GM21825 (cell line): ENCODE data around the gene NCOA7.
"Not testable (repeated sequence)": the region's sequence is repeated elsewhere in the genome, so short reads cannot be mapped to it uniquely, and the experiment has no call there.

ENCODE experiments used
- ATAC-seq: cut with Tn5 transposase; IDR thresholded peaks from one replicate; pipeline ENCODE4 v1.9.1; 2021; ENCODE audit warnings: mild to moderate bottlenecking, moderate library complexity; ENCODE audit not compliant: unreplicated experiment

NCOA7 gene

DNA sequence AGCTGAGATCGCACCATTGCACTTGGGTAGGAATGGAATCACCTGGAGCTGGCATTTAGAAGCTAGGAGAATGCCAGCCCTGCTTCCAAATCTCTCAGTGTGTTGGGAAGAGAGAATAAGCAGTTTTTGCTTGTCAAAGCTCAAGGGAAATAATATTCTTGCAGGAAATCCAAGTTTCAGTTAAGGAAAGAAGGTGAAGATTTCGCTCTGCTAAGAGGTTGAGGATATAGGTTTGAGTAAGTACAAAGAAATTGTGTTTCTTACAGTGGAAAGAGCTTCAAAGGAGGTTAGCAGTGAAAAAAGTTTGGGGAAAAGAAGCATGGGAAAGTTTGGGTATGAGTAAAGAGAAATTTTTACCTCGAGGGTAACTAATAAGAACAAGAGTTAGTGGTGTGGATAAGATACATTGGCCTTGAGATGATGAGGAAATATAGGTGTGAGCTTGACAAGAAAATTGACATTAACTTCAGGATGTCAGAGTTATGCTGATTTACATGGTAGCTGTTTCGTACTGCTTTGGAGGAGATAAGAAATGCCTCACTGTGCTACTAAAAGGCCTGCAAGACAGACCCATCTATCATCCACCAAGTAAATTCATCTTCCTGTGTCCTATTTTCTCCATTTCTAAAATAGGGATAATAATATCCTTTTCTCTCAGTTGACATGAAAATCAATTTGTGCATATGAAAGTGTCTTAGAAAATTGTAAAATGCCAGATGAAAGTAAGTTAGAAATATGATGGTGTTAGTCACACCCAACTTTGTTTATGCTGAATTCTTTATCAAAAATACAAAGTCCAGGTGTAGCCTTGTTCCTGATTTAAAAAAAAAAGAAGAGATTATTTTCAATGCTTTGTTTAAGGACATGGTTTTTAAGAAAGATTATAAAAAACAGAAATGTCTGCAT is 153.0 kb downstream of the NCOA7 start:
- no peak for ATAC-seq

DNA sequence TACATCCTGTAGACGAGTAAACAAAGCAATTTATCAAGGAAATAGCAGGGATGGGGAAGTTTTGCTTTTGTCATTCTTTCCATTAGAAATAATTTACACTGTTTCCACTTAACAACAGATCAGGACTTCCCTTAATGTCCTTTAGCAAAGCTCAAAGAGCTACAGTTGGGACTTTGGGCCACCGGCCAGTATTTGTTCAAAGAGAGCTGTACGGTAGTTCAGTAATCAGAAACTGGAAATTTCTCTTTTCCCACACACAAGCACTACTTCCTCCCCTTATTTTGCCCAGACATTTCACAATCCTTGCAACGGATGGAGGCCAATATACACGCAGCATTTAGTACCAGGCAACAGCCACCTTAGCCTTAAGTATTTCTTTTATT is 153.7 kb downstream of the NCOA7 start:
- ATAC-seq = no peak

DNA sequence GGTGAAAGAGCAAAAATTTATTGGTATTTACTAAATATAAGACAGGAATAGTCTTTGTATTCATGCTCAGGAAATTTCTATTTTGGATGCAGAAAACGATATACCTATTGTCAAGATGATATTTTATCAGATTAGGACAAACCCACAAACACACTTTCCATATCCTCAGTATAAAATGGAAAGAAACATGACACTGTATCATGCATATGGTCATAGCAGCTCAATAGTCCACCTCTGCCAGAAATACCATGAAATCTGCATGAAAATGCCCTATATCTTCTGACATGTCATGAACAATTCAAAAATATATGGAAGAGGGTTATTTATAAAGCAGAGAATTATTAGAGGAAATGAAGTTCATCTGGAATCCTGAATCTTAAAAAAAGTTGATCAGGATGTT is 154.1 kb downstream of the NCOA7 start:
- no peak for ATAC-seq

DNA sequence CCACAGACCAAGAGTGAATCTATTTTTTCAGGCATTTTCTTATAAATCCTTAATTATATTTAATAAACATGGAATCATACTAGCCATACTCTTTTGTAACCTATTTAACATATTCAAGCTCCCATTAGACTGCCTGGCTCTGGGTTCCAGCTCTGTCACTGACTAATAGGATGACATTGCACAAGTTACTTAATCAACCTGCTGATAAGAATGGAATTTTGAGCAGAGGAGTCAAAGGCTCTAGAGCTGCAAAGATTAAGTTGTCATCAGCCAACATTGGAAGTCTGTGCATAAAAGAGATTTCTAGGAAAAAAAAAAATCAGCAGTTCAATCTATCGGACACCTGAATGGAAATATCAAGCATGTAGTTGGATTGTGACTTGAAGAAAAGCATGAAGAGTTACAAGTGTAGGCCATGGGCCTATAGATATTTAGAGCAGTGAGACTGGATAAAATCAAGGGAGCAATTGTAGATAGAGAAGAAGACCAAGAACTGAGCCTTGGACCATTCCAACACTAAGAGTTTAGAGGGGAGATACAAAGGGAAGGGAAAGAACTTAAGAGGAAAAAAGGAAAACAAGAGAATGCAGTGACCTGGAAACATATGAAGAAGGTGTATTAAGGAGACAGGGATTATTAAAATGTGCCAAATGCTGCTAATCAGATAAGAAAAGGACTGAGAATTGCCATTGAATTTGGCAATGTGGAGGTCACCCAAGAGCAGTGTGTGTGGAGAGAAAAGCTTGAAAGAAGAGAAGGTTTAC is 154.8 kb downstream of the NCOA7 start:
- ATAC-seq = no peak

DNA sequence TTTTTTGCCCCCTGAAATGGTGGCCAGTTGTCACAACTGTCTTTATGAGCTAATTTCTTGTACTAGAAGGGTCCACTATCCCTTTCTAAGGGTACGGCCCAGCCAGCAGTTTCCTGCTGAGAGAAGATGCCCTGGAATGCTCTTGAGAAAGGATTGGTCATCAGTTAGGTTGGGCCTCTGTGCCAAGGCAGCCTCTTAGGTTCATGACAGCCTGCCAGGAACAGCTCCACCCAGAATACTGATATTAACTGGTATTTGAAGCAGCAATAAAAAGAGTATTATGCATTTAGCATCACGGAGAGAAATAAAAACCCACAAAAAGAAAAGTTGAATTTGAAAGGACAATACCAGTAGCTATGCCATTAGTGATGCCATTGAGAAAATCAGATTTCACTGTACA is 156.9 kb downstream of the NCOA7 start:
- no peak for ATAC-seq

DNA sequence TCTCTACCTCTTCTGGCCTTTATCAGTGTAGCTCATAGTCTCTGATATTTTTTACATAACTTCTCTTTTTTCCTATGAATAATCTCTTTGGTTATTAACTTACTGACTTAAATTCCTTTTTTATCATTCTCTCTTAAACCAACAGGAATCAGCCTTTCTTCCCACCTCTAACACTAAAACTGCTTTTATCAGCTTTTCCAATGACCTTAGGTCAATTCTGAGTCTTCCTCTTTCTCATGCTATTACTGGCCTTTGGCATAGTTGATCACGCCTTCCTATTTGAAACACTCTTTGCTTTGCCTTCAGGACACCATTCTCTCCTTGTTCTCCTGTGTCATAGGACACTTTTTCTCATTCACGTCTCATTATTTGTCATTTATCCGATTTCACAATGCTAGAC is 157.7 kb downstream of the NCOA7 start:
- no peak for ATAC-seq

DNA sequence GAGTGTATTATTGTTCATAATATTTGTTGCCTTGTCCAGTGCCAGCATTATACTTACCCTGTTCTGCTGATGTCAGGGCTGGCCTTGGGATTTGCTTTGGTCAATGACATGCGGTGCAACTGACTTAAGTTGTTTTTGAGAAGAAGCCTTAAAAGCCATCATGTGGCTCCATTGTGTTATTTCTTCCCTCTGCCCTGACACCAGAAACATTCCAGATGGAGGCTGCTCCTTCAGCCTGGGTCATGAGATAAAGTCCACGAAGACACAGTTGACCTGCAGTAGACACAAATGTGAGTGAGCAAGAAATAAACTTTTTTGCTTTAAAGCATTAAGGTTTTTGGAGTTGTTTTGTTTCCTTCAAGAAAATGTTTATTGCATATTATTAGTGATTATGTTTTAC is 158.3 kb downstream of the NCOA7 start:
- no peak for ATAC-seq

DNA sequence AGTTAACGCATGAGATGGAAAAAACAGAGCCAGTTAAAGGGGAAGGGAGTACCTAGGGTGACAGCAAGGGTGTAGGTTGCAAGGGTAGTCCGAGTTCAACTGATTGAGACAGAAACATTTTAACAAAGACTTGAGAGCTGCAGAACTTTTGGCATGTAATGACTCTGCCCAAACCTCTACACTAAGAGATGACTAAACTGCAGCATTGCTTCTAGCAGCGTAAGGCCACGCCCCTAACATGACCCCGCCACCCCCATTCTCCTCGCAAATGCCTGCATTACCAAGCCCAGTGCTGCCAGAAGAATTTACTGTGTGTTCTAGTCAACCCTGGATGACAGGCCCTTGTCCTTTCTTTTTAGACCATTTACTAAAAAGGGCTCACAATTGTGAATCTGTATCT is 159.5 kb downstream of the NCOA7 start:
- no peak for ATAC-seq

DNA sequence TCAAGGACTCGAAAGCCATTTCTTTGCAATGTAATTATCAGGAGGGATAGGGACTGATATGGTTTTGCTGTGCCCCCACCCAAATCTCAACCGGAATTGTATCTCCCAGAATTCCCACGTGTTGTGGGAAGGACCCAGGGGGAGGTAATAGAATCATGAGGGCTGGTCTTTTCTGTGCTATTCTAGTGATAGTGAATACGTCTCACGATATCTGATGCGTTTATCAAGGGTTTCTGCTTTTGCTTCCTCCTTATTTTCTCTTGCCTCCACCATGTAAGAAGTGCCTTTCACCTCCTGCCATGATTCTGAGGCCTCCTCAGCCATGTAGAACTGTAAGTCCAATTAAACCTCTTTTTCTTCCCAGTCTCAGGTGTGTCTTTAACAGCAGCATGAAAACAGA is 160.0 kb downstream of the NCOA7 start:
- ATAC-seq = not testable (repeated sequence)

DNA sequence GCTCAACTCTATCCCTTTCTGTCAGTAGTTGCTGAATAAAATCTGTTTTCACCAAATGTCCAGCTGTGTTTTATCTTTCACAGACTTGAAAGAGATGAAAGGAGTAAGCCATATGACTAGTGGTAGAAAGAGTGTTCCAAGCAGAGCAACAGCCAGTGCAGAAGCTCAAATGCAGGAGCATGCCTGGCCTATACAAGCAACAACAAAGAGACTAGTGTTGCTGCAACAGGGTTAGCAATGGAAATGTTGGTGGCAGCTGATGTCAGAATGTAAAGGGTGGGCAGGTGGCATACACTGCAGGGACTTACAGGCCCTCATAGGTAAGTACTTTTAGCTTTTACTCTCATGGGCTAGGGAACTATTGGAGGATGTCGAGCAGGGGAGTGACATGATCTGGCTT is 160.6 kb downstream of the NCOA7 start:
- no peak for ATAC-seq

DNA sequence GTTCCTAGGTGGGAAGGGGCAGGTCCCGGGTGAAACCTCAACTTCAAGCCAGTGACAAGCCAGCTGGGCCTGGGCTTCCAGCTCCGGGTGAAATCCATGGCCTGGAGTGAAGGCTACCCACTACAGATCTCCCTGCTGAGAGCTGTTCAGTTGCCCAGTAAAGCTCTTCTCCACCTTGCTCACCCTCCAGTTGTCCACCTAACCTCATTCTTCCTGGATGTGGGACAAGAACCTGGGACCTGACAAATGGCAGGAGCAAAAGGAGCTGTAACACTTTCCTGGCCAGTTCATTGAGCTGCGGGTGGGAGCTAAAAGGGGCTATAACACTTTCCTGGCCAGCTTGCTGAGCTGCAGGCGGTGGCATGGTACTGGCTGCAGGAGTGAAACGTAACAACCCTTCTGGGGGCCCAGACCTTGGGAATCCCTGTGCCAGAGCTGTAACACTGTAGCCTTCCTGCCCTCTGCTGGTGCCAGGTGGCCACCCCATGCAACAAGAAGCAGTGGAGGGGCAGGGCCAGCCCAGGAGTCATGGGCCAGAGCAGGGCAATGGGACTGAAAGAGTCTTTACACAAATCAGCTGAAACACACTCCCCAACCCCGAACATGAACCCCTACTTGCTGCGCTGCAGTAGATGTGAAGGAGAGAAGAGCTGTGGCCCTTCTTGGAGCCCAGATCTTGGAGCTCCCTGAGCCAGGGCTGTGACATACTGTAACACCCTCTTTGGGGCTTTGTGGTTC is 162.2 kb downstream of the NCOA7 start:
- no peak for ATAC-seq

DNA sequence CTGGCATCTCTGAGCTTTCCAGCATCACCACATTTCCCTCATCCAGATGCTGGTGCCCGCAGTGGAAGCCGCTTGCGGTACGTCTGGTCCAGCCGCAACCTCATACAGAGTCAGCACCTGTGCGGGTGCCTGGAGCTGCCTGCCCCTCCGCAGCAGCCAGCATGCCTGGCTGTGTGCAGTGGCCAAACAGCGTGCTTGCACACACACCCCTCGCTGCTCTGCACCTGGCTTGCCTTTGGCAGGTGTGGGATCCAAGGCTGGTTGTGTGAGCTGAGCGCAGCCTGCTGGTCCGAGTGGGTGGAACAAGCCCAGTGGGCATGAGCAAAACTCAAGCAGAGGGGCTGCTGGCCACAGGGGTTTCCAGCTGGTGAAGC is 162.7 kb downstream of the NCOA7 start:
- no peak for ATAC-seq

DNA sequence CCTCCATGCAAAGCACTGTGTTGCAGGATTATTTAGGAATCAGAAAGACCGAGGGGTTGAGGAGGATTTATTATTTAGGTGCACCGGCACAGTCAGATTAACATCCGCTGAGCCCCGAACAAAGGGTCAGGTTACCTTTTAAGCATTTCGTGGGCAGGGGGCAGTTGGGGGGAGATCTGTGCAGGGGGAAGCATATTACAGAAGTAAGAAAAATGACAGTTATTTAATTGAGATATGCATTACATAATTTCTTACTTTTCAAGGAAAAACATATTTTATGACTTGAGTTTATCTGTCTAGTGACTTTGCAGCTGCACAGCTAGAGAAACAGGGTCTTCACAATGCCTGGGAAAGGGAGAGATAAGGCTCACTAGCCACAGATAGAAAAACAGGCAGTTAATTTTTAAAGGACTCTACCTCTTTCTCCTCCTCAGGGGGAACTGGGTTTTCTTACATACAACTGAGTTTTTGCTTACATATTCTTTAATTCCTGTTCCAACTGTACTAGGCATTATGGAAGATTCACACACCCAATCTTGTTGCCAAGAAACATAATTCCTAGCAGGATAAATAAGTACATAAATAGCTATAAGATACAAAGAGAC is 164.1 kb downstream of the NCOA7 start:
- no peak for ATAC-seq

DNA sequence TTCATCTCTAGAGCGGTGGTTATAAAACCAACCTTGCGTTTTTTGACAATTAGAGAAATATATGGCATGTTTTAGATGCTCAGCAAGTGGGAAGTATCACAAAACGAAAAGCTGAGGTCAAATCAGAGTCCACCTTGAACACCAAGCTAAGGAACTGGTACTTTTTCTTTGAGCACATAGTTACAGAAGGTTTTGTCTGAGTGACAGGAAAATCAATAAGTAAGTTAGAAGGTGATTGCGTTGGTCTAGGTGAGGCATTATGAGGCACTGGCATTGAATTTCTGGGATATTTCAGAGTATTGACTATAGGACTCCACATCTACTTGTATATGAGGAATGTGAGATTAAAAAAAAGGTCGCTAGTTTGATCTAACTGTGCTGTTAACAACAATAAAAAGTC is 165.2 kb downstream of the NCOA7 start:
- no peak for ATAC-seq

DNA sequence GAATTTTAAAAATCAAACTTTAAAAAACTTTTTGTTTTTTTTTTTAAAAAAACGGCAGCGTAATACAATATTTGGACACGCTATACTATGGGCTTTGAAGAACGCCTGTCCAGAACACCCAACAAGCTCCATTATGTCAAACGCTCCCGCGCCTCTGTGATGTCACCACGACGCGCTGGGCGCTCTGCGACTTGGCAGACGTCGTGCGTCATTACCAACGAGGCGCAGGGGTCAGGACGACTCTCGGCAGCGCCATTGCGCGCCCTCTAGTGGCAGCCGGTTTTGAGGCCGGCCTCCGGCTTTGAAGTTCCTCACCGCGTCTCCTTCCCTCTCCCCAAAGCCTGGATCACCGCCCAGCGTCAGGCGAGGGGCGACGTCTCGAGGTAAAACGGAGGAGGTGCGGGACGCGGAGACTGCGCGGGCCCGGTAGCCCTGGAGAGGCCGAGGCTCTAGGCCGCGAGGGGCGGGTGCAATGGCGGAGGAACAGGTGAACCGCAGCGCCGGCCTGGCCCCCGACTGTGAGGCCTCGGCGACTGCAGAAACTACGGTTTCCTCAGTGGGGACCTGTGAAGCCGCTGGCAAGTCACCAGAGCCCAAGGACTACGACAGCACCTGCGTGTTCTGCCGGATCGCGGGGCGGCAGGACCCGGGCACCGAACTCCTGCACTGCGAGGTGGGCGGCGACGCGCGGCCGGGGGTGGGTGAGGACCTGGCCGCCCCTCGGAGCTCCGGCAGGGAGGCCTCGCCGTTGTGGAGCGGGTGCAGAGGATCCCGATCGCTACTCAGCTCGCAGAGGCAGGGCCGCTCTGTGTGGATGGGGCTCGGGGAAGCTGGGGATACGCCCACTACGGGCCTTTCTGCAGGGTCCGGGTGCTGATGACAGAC is 166.0 kb downstream of the NCOA7 start, which contains the start of gene HINT3:
HINT3 (plus strand) TSS at position 265 of the 885 bp plus-strand sequence; CDS start at position 473, 208 bp downstream.
- peak; percentile 91 for ATAC-seq

DNA sequence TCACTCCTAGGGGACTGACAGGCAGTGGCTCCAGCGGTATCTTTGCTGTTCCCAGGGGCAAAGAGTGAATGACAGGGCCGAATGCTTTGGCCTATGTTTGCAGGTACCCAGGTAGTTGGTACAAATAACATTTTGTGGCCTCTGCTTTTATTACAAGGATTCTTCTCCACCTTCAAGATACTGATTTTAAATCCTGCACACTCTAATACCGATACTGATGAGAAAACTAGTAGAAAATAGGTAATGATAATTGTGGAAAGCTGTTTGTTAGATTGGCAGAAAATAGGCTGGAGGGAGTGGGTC is 166.6 kb downstream of the NCOA7 start:
- ATAC-seq = no peak

DNA sequence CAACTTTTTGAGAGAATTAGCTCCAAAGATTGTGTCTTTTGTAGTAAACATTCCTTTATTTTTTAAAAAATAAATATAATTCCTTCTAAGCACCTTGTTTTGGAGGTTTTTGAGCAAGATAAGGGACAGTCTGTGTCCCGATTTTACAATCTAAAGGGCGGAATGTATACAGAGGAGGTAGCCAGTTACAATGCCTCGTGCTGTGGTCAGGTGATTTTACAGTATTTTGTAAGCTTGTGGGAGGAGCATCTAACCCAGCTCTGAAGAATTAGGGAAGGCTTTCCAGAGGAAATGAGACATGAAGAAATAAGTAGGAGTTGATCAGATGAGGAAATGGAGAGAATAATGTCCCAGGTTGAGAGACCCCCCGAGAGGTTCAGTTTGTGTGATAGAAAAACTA is 167.1 kb downstream of the NCOA7 start:
- ATAC-seq = no peak

DNA sequence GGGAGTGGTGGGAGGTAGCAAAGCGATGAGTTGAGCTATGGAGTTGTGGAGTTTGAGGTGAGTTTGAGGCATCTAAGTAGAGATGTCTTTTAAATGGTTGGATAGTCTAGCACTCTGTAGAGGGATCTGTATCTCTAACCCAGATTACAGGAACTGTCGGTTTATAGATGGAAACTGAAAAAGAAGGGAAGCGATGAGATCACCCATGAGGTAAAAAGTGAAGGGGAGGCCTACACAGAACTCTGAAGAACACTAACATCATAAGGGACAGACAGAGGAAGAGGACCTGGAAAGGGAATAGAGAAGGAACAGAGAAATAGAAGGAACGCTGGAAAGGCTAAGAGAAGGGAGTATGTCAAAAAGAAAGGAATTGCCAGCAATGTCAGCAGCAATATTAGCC is 168.3 kb downstream of the NCOA7 start:
- no peak for ATAC-seq

DNA sequence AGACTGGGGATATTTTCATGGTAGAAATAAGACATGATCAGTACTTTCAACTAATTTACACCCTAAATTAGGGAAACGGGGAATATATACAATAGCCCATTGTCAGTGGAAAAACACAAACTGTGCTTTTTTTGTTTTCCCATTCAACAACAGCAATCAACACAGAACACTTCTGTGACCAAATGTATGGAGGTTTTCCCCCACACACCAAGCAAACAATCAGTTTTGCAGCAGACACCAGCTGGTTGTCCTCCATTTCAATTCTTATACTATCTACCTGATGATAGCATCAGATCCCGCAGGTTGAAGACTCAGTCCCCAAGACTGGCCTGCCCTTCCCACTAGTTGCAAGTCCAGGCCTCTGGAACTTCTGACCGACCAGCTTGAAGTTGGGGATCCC is 170.4 kb downstream of the NCOA7 start:
- no peak for ATAC-seq

DNA sequence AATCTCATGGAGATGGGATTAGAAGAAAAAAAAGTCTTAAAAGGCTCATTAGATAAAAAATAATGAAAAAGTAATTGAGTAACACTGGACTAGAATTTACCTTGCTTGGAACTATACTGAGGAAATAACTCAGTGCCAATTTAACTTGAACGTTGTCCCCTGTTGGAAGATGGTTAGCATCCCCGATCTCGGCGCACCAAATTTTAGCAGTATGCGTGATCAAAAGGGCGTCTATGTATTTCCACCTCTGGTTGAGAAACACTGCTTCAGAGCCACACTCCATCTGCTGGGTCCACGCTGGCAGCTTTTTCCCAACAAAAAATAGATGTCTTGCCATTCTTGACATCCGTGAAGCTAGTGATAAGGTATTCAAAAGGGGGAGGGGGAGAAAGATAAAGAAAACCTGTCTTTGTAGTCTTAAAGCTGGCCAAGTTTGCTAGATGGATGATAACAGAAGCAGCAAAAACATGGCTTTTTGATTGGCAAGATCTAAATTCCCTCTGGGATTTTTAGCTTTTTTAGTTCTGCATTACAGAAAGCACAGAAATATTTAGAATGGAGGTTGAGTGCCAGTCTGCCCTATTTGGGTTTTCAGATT is 172.2 kb downstream of the NCOA7 start:
- ATAC-seq = no peak
